ENCODE measurements around the gene TECPR2.

Gene TECPR2

DNA sequence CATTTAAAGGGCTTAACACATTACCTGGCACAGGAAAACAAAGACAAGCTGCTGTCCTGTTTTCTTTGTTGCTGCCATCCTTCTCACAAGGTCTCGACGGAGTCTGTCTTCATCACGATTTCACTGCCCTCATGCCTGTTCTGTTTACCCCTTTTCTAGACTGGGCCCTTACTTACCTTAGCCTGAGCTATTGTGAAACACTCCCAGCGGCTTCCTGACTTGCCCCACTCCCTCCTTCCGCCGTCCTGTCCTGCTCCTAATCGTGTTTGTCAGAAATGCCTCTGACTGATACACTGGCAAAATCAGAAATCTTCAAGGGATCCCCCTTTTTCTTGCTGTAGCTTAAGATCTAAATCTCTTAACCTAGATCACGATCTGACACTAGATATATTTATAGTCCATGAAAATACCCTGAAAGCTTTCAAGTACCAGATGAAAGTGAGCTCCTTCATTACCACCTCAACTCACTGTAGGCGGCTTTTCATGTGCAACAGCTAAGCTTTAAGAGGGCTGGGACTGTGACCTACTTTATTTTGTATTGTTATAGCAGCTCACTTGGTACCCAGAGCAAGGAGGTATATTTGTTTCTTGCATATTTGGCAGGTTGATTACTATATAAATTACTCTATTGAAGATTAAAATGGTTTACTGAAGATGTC lies 32.1 kb downstream of the TECPR2 start:
- H3K79me2 ChIP-seq (ENCODE audit: control insufficient read depth, low read length), result no peaks in the 10 kb centered on the region
- H3K36me3 ChIP-seq (ENCODE audit: control insufficient read depth, low read length), result peaks cover 11% of the 10 kb centered on the region
- H3K9me3 ChIP-seq (ENCODE audit: control insufficient read depth, insufficient read depth, low read length), result peaks cover 7% of the 10 kb centered on the region; the same call in 1 of the 2 replicates
- H3K4me1 ChIP-seq (ENCODE audit: control insufficient read depth, low read length), result no peaks in the 10 kb centered on the region
- no peak overlapping the region for H3K27ac ChIP-seq (ENCODE audit: low read depth, low read length)
- no peaks in the 10 kb centered on the region for H3K9me2 ChIP-seq (replicated peaks; ENCODE audit: control insufficient read depth, low read length)
- TF ChIP-seq, protein P1, sequence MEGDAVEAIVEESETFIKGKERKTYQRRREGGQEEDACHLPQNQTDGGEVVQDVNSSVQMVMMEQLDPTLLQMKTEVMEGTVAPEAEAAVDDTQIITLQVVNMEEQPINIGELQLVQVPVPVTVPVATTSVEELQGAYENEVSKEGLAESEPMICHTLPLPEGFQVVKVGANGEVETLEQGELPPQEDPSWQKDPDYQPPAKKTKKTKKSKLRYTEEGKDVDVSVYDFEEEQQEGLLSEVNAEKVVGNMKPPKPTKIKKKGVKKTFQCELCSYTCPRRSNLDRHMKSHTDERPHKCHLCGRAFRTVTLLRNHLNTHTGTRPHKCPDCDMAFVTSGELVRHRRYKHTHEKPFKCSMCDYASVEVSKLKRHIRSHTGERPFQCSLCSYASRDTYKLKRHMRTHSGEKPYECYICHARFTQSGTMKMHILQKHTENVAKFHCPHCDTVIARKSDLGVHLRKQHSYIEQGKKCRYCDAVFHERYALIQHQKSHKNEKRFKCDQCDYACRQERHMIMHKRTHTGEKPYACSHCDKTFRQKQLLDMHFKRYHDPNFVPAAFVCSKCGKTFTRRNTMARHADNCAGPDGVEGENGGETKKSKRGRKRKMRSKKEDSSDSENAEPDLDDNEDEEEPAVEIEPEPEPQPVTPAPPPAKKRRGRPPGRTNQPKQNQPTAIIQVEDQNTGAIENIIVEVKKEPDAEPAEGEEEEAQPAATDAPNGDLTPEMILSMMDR (IDR thresholded peaks at IDR 0.05; ENCODE audit: low read depth, low read length, poor library complexity, severe bottlenecking), result no peak
- no peak for TF ChIP-seq EZH2phosphoT487 (IDR thresholded peaks at IDR 0.05; ENCODE audit: borderline replicate concordance, low read length)
- H3K4me3 ChIP-seq (ENCODE audit: low read length), result no peak overlapping the region
- no peaks in the 10 kb centered on the region for H3K27me3 ChIP-seq (ENCODE audit: control insufficient read depth, low read length)
- no peaks in the 10 kb centered on the region for H4K20me1 ChIP-seq (ENCODE audit: control insufficient read depth, insufficient read depth, low read depth, low read length)
- H3F3A ChIP-seq (ENCODE audit: control insufficient read depth, insufficient read depth), result no peaks in the 10 kb centered on the region
- H3K4me2 ChIP-seq (ENCODE audit: low read length), result no peak overlapping the region

DNA sequence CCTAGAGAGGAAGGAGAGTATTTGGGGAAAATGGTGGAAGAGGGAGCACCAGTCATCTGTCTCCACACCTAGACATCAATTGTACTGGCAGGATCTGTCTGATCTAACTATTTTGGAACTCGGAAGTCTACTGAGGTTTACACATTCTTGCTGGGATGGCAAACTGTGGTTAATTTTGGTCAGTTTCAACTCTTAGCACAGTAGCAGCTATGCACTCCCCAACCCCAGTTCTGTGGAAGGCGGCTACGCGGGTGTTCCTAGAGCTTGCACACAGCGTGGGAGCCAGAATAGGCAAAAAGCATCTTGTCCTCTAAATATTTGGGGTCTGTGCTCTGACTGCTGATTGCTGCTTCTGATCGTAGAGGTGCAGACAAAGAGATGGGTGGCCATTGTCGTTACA lies 33.8 kb downstream of the TECPR2 start:
- Histone ChIP-seq H3K4me2 (ENCODE audit: low read length) (no peak overlapping the region), H3K27me3 (ENCODE audit: control insufficient read depth, low read length) (no peaks in the 10 kb centered on the region), H3K27ac (ENCODE audit: low read depth, low read length) (no peak overlapping the region), H3F3A (ENCODE audit: control insufficient read depth, insufficient read depth) (no peaks in the 10 kb centered on the region), H3K4me1 (ENCODE audit: control insufficient read depth, low read length) (no peaks in the 10 kb centered on the region), H4K20me1 (ENCODE audit: control insufficient read depth, insufficient read depth, low read depth, low read length) (no peaks in the 10 kb centered on the region), H3K36me3 (ENCODE audit: control insufficient read depth, low read length) (peaks cover 11% of the 10 kb centered on the region), H3K9me3 (ENCODE audit: control insufficient read depth, insufficient read depth, low read length) (peaks cover 12% of the 10 kb centered on the region; the same call in 1 of the 2 replicates), H3K9me2 (replicated peaks; ENCODE audit: control insufficient read depth, low read length) (no peaks in the 10 kb centered on the region), H3K79me2 (ENCODE audit: control insufficient read depth, low read length) (no peaks in the 10 kb centered on the region), H3K4me3 (ENCODE audit: low read length) (no peak overlapping the region)
- TF ChIP-seq, protein P1 (IDR thresholded peaks at IDR 0.05; ENCODE audit: low read depth, low read length, poor library complexity, severe bottlenecking), result no peak
- no peak for TF ChIP-seq EZH2phosphoT487 (IDR thresholded peaks at IDR 0.05; ENCODE audit: borderline replicate concordance, low read length)

DNA sequence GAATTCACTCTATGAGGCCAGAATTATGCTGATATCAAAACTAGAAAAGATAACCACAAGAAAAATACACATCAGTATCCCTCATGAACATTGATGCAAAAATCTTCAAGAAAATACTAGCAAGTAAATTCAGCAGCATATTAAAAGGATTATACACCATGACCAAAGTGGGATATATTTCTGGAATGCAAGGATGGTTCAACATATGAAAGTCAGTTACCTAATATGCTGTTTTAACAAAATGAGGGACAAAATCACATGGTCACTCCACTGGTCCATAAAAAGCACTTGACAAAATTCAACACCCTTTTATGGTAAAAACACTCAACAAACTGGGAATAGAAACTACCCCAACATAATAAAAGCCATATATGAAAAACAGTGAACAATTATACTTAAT lies 40.3 kb downstream of the TECPR2 start:
- no peak overlapping the region for H3K4me2 ChIP-seq (ENCODE audit: low read length)
- no peaks in the 10 kb centered on the region for H3K4me1 ChIP-seq (ENCODE audit: control insufficient read depth, low read length)
- H3K9me3 ChIP-seq (ENCODE audit: control insufficient read depth, insufficient read depth, low read length), result peaks cover 25% of the 10 kb centered on the region
- H3K4me3 ChIP-seq (ENCODE audit: low read length), result no peak overlapping the region
- no peaks in the 10 kb centered on the region for H3K9me2 ChIP-seq (replicated peaks; ENCODE audit: control insufficient read depth, low read length)
- no peaks in the 10 kb centered on the region for H3K79me2 ChIP-seq (ENCODE audit: control insufficient read depth, low read length)
- no peak overlapping the region for H3K27ac ChIP-seq (ENCODE audit: low read depth, low read length)
- H4K20me1 ChIP-seq (ENCODE audit: control insufficient read depth, insufficient read depth, low read depth, low read length), result no peaks in the 10 kb centered on the region
- no peaks in the 10 kb centered on the region for H3K27me3 ChIP-seq (ENCODE audit: control insufficient read depth, low read length)
- H3K36me3 ChIP-seq (ENCODE audit: control insufficient read depth, low read length), result peaks cover 3% of the 10 kb centered on the region
- no peak for TF ChIP-seq EZH2phosphoT487 (IDR thresholded peaks at IDR 0.05; ENCODE audit: borderline replicate concordance, low read length)
- TF ChIP-seq, protein P1 (IDR thresholded peaks at IDR 0.05; ENCODE audit: low read depth, low read length, poor library complexity, severe bottlenecking), result no peak
- H3F3A ChIP-seq (ENCODE audit: control insufficient read depth, insufficient read depth), result no peaks in the 10 kb centered on the region

Measured in DOHH2 (cell line).